Measurements from ENCODE around the gene NOL3.

DNA sequence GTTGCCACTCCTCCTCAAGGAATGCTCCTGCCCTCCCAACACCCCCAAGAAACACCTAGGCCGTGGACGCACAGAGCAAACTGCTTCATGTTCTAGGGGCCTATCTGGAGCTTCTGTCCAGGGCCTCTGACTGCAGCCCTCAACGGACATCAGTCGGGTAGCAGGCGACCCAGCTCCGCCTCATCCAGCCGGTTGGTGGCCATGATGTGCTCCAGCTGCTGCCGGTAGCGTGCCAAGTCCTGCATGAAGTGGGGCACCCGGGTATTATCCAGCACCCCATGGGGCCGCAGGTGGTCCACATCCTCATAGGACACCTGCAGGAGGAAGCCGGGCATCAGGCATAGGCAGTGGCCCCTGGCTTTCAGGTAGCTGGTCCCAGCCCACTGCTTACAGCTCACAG is 6.3 kb downstream of the NOL3 start:
- TF ChIP-seq, protein P1, sequence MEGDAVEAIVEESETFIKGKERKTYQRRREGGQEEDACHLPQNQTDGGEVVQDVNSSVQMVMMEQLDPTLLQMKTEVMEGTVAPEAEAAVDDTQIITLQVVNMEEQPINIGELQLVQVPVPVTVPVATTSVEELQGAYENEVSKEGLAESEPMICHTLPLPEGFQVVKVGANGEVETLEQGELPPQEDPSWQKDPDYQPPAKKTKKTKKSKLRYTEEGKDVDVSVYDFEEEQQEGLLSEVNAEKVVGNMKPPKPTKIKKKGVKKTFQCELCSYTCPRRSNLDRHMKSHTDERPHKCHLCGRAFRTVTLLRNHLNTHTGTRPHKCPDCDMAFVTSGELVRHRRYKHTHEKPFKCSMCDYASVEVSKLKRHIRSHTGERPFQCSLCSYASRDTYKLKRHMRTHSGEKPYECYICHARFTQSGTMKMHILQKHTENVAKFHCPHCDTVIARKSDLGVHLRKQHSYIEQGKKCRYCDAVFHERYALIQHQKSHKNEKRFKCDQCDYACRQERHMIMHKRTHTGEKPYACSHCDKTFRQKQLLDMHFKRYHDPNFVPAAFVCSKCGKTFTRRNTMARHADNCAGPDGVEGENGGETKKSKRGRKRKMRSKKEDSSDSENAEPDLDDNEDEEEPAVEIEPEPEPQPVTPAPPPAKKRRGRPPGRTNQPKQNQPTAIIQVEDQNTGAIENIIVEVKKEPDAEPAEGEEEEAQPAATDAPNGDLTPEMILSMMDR (IDR thresholded peaks at IDR 0.05) = no peak
- no peak for TF ChIP-seq POLR2AphosphoS5 (IDR thresholded peaks at IDR 0.05; ENCODE audit: insufficient read depth in 1 of 2, low read depth in 1 of 2)
